DMS79 (cell line): ENCODE data around the gene GPS1.

ENCODE experiments used
- DNase-seq: peaks from one replicate; lab custom pipeline; 2025; lab: John Stamatoyannopoulos, UW

Gene GPS1

DNA sequence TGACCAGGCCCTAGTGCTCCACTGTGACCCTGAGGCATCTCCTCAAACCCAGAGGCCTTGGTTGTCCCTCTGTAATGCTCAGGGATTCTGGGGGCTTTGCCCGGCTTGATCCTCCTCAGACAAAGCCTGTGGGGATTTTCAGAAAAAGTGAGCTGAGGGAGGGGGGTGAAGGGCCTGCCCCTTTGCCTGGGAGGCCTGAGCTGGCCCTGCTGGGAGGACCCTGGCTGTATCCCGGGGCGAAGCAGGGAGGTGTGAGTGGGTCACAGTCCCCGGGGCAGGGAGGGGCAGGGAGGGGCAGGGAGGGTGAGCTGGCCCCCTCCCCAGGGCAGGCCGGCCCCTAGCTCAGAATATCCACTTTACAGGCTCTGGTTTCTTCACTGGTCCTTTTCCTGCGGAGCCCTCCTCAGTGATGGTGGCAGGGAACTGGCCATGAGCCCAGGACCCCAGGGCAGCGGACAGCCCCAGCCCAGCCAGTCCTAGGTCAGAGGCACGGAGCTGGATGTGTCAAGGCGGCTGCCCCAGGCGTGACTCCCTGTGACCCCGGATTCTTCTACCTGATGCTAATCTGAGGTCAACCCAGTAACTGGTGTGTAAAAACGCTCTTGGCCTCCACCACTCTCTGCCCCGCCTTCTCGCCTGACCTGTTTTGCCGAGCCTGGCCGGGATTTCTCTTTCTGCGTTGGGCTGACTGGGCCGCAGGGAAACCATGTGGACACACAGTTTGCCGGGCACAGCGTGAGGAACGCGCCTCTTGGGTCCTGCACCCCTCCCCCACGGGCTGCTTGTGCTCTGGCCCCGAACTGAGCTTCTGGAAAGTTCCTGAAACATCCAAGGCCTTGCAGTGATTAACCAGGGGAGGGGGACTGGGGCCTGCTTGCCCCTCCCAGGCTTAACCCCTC lies 52.1 kb downstream of the GPS1 start:
- DNase-seq: no peak

DNA sequence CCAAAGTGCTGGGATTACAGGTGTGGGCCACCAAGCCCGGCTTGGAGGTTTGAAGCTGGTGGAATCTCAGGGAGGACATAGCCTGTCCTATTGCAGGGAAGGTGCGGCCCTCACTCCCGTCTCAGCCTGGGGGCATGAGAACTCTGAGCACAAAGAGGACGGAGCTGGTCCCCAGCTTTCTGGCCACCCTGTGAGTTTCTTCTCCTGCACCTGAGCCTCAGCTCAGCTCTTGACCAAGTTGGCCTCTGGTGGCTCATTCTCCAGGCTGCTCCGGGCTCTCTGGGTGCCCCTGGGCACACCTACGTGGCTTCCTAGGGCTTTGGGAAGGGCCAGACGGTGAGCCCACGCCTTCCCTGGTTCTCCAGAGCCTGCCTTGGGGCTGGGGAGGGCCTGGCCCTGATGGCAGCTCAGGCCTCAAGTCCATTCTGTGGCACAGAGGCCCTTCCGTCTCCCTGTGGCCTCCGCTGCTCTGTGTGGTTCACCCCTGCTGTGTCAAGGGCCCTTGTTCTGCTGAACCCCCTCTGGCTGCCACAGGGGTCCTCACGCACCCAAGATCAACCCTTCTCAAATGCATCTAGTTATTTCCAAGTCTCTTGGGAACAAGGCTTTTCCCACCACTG lies 53.2 kb downstream of the GPS1 start:
- no peak for DNase-seq

DNA sequence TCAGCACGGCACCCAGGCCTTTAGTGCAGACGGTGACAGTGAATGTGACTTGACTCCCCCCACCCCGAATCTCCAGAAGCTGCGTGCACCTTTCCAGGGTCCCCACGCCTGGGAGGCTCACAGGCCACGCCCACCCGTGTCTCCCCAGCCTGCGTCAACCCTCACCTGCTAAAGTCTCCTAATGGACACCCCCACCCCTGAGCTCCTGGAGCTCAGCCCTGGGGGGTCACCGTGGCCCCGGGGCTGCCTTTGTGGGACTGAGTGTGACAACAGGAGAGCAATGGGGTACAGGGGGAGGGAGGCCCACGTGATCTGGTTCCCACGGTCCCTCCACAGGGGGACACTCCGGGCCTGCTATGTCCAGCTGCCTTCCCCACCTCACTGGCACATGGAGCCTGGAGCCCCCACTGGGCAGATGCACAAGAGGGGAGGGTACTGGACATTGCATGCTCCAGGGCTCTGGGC lies 53.8 kb downstream of the GPS1 start:
- no peak for DNase-seq

GRCh38 chr17:82105882-82106687 lies 54.4 kb downstream of the GPS1 start:
- no peak for DNase-seq

DNA sequence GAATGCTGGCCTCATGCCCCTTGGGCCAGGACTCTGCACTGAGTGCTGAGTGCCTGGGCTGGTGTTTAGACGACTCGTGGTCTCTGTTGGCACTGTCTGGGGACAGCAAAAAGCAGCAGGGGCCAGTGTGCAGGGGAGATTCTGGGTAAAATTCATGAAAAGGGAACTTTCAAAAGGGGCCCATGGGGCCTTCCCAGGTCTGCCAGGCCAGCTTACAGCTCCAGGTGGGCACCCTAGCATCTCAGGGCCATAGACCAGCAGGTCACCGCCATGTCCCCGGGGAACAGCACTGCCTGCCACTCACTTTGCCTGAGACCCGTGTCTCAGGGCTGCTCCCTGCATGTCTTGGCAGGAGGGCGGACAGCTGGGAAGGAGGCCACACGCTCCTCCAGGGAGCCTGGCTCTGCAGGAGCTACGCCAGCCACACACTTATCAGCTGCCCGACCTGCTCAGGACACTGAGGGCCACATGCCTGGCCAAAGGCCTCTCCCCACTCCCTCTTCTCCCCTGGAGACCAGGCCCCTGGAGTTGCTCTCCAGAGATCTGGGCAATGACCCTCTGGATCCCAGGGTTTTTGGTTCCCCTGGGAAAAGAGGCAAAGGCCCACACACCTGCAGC lies 55.1 kb downstream of the GPS1 start:
- no peak for DNase-seq
